GM12878 (cell line): ENCODE measurements around the gene MAST4. TPM values are rescaled to one million over a fixed set of nuclear protein-coding genes. Genes with fewer than 3 reads are reported as not detected.

Experiments
- ASH2L ChIP-seq: fragments of 300-600, 200-600 bp; sonication (generic); IDR thresholded peaks from 2 replicates; pipeline ENCODE4 v1.6.1; 2017; ENCODE audit warnings: low read depth, mild to moderate bottlenecking, borderline replicate concordance
- ATF7 ChIP-seq: fragments of 450-650 bp; IDR thresholded peaks from 2 replicates; pipeline ENCODE4 v1.6.1; 2016; ENCODE audit warnings: low read depth, mild to moderate bottlenecking
- CBFB ChIP-seq: IDR thresholded peaks from 2 replicates; pipeline ENCODE4 v1.6.1; 2016; ENCODE audit warnings: antibody characterized with exemption, low read depth
- FOS ChIP-seq: IDR thresholded peaks from 3 replicates; pipeline ENCODE4 v1.6.1; 2011; ENCODE audit warnings: borderline replicate concordance; ENCODE audit not compliant: insufficient read length; ENCODE audit errors: extremely low read depth
- FOXM1 ChIP-seq: IDR thresholded peaks from 2 replicates; pipeline ENCODE4 v1.6.1; 2012; ENCODE audit warnings: low read depth, mild to moderate bottlenecking, inconsistent platforms, low read length, moderate library complexity
- HDGF ChIP-seq: fragments of 450-650 bp; IDR thresholded peaks from 2 replicates; pipeline ENCODE4 v1.6.1; 2016; ENCODE audit warnings: antibody characterized with exemption
- IRF3 ChIP-seq: fragments of 450-650 bp; IDR thresholded peaks from 2 replicates; pipeline ENCODE4 v1.6.1; 2014; ENCODE audit warnings: mild to moderate bottlenecking
- KDM1A ChIP-seq: fragments of 200-600 bp; sonication (generic); IDR thresholded peaks from 2 replicates; pipeline ENCODE4 v1.6.1; 2016; ENCODE audit warnings: borderline replicate concordance
- NR2C2 ChIP-seq: IDR thresholded peaks from 2 replicates; pipeline ENCODE4 v1.6.1; 2011; ENCODE audit warnings: borderline replicate concordance, low read depth; ENCODE audit not compliant: control insufficient read depth, insufficient read length
- NRF1 ChIP-seq: conservative IDR thresholded peaks from 2 replicates; pipeline ENCODE4 v1.6.1; 2011; ENCODE audit warnings: mild to moderate bottlenecking, low read depth, low read length, improper control_type of control experiment
- PAX8 ChIP-seq: fragments of 450-650 bp; IDR thresholded peaks from 2 replicates; pipeline ENCODE4 v1.6.1; 2017; ENCODE audit warnings: mild to moderate bottlenecking, moderate library complexity
- RAD21 ChIP-seq: IDR thresholded peaks from 2 replicates; pipeline ENCODE4 v1.6.1; 2011; ENCODE audit warnings: mild to moderate bottlenecking, low read depth, low read length, moderate library complexity; ENCODE audit not compliant: insufficient read depth
- RELB ChIP-seq: fragments of 450-650 bp; IDR thresholded peaks from 2 replicates; pipeline ENCODE4 v1.6.1; 2017; ENCODE audit warnings: low read depth, mild to moderate bottlenecking, moderate library complexity
- SIN3A ChIP-seq: IDR thresholded peaks from 2 replicates; pipeline ENCODE4 v1.6.1; 2012; ENCODE audit warnings: low read depth, low read length, improper control_type of control experiment
- STAT3 ChIP-seq: IDR thresholded peaks from 2 replicates; pipeline ENCODE4 v1.6.1; 2011; ENCODE audit warnings: low read depth, low read length, improper control_type of control experiment
- SUZ12 ChIP-seq: fragments of 200-600 bp; sonication (generic); IDR thresholded peaks from one replicate; pipeline ENCODE4 v1.6.1; 2018; ENCODE audit warnings: antibody characterized with exemption, mild to moderate bottlenecking; ENCODE audit not compliant: unreplicated experiment
- USF1 ChIP-seq: IDR thresholded peaks from 2 replicates; pipeline ENCODE4 v1.6.1; 2011; ENCODE audit warnings: borderline replicate concordance, low read depth, mild to moderate bottlenecking, moderate library complexity, mixed read lengths, low read length; ENCODE audit not compliant: insufficient read depth; ENCODE audit errors: extremely low read length
- YY1 ChIP-seq: IDR thresholded peaks from 2 replicates; pipeline ENCODE4 v1.6.1; 2011; ENCODE audit warnings: low read depth, mild to moderate bottlenecking, low read length
- ZNF687 ChIP-seq: fragments of 450-650 bp; IDR thresholded peaks from 2 replicates; pipeline ENCODE4 v1.6.1; 2017; ENCODE audit warnings: mild to moderate bottlenecking, moderate library complexity
- polyA plus RNA-seq, 11 experiments: library from polyadenylated mRNA; depleted of rRNA in 4 of 11; unstranded in 6 of 11; stranded (reverse) in 5 of 11; fragments of >200 nt; fragmentation: Nextera tagmentation in 4 of 11; fragmentation: Illumina TruSeq in 1 of 11; extraction: Ambion mirVana in 4 of 11; extraction: Trizol in 1 of 11; gene quantifications; 1 replicate in 1 of 11; 2 replicates in 10 of 11; pipeline versions ENCODE4 v1.2.1 to v1.2.3, GENCODE V29; 2011 to 2016; ENCODE audit warnings: inconsistent platforms in 2 of 11, missing spikeins in 2 of 11, low read depth in 1 of 11
- total RNA-seq, 4 experiments: library from RNA; depleted of rRNA in 3 of 4; stranded (reverse); fragments of >200 nt in 3 of 4; fragmentation: Illumina TruSeq in 1 of 4; extraction: Trizol in 1 of 4; gene quantifications; 2 replicates each; pipeline versions ENCODE4 v1.2.1 to v1.2.3, GENCODE V29; 2013 to 2021
- TF ChIP-seq, protein P1 (sequence below): fragments of 450-650 bp; formaldehyde crosslinking; IDR thresholded peaks from 2 replicates; pipeline ENCODE4 v1.4.0; 2022; ENCODE audit warnings: mild to moderate bottlenecking, moderate library complexity

Gene MAST4
- total and polyA plus RNA-seq, 10 of the 15 experiments (the other 5 are each of a cell fraction or from before 2014, with no cell fraction given) = 0.02 to 1.6 (median 0.29) TPM; not detected in 1

DNA sequence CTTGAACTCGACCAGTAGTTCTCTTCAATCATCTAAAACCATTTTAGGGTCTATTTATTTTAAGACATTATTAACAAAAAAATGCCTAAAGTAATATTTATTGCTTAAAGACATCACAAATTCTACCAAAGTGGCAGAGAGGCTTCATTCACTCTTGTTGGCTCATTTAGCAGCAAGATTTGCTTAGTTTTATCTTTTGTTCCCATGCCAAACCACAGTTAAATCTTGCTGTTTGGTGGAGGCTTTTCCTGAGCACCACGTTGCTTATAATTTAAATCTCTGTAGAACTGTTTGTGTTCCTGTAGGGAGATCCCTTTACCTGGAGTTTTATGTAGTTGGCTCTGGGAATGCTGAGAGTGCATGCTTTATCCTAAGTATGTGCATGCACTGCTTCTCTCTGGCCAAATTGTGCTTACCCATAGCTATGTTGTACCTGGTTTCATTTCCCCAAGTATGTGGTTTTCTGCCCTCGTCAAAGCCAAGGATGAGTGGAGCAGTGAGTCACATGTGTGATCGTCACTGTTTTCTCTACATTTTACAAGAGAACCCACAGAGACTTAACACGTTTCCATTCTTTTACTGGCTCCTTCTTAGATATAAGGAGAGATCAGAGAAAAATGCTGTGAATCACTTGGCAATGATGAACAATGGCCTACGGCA, 42.1 kb upstream of the MAST4 start (continued):
- TF ChIP-seq RAD21 (no peak), ATF7 (peak; percentile 81), ASH2L (no peak), SIN3A (no peak), NR2C2 (no peak), HDGF (no peak), YY1 (no peak), USF1 (peak; percentile 17), FOS (no peak), IRF3 (no peak), SUZ12 (no peak), STAT3 (no peak), NRF1 (no peak), FOXM1 (no peak), KDM1A (no peak), ZNF687 (no peak), CBFB (peak; percentile 96), PAX8 (no peak), RELB (peak; percentile 71; the same call in 1 of the 2 replicates)
- TF ChIP-seq, protein P1, sequence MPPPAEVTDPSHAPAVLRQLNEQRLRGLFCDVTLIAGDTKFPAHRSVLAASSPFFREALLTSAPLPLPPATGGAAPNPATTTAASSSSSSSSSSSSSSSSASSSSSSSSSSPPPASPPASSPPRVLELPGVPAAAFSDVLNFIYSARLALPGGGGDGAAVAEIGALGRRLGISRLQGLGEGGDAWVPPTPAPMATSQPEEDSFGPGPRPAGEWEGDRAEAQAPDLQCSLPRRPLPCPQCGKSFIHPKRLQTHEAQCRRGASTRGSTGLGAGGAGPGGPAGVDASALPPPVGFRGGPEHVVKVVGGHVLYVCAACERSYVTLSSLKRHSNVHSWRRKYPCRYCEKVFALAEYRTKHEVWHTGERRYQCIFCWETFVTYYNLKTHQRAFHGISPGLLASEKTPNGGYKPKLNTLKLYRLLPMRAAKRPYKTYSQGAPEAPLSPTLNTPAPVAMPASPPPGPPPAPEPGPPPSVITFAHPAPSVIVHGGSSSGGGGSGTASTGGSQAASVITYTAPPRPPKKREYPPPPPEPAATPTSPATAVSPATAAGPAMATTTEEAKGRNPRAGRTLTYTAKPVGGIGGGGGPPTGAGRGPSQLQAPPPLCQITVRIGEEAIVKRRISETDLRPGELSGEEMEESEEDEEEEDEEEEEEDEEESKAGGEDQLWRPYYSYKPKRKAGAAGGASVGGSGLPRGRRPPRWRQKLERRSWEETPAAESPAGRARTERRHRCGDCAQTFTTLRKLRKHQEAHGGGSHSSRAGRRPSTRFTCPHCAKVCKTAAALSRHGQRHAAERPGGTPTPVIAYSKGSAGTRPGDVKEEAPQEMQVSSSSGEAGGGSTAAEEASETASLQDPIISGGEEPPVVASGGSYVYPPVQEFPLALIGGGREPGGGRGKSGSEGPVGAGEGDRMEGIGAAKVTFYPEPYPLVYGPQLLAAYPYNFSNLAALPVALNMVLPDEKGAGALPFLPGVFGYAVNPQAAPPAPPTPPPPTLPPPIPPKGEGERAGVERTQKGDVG (CRISPR knock-in tag) = no peak
